ENCODE measurements around the gene NRBF2. TPM values are rescaled to one million over a fixed set of nuclear protein-coding genes. Genes with fewer than 3 reads are reported as not detected.

The NRBF2 gene
- total RNA-seq, 1 donor from 2014 or later, result 10.4 TPM

GRCh38 chr10:63197344-63198092 lies 64.4 kb downstream of the NRBF2 start:
- DNase-seq (ENCODE audit: missing footprints) (no peak), ATAC-seq (peak; percentile 86)
- intact Hi-C loops (cut with DNase I), result no loop called here

- intact Hi-C loops (cut with DNase I), result no loop called here
These were observed 66.6 kb downstream of the NRBF2 start for GRCh38 chr10:63199716-63200115.

GRCh38 chr10:63200431-63200830 lies 67.3 kb downstream of the NRBF2 start:
- ATAC-seq (no peak), DNase-seq (ENCODE audit: missing footprints) (no peak)
- intact Hi-C loops (cut with DNase I), result no loop called here

More at GRCh38 chr10:63199716-63200115, 66.6 kb downstream of the NRBF2 start:
- ATAC-seq (no peak), DNase-seq (ENCODE audit: missing footprints) (no peak)

- ATAC-seq (no peak), DNase-seq (ENCODE audit: missing footprints) (no peak)
- intact Hi-C loops (cut with DNase I), result no loop called here
These were observed 68.0 kb downstream of the NRBF2 start for GRCh38 chr10:63201118-63201517.

Measured in Right ventricle myocardium inferior (tissue), 1 donor.